ENCODE results near the gene RAB33B. TPM values are rescaled to one million over a fixed set of nuclear protein-coding genes. Genes with fewer than 3 reads are reported as not detected.
"Not testable (repeated sequence)": the region's sequence is repeated elsewhere in the genome, so short reads cannot be mapped to it uniquely, and the experiment has no call there.

RAB33B gene
- total RNA-seq, 1 donor, result 14.7 TPM

- no peak overlapping the region for H3K4me3 ChIP-seq (ENCODE audit: low read depth, low read length)
- no peak for TF ChIP-seq CTCF (IDR thresholded peaks at IDR 0.05; ENCODE audit: insufficient read depth, low read depth, low read length)
- peak; percentile 55 for DNase-seq (ENCODE audit: low read depth)
Measured at GRCh38 chr4:139438141-139438540, 15.8 kb upstream of the RAB33B start.

- peak; percentile 27 for DNase-seq (ENCODE audit: low read depth)
- no peak overlapping the region for H3K4me3 ChIP-seq (ENCODE audit: low read depth, low read length)
- TF ChIP-seq CTCF (IDR thresholded peaks at IDR 0.05; ENCODE audit: insufficient read depth, low read depth, low read length), result no peak
Measured at GRCh38 chr4:139441029-139441428, 12.9 kb upstream of the RAB33B start.

GRCh38 chr4:139443661-139444060, 10.3 kb upstream of the RAB33B start:
- DNase-seq (ENCODE audit: low read depth), result no peak
- TF ChIP-seq CTCF (IDR thresholded peaks at IDR 0.05; ENCODE audit: insufficient read depth, low read depth, low read length), result no peak
- no peak overlapping the region for H3K4me3 ChIP-seq (ENCODE audit: low read depth, low read length)

- not testable (repeated sequence) for H3K4me3 ChIP-seq (ENCODE audit: low read depth, low read length); DNase-seq (ENCODE audit: low read depth)
Measured at GRCh38 chr4:139444881-139445280, 9.0 kb upstream of the RAB33B start.

GRCh38 chr4:139447078-139447477, 6.8 kb upstream of the RAB33B start:
- not testable (repeated sequence) for DNase-seq (ENCODE audit: low read depth); H3K4me3 ChIP-seq (ENCODE audit: low read depth, low read length)

- DNase-seq (ENCODE audit: low read depth), result no peak
- no peak for TF ChIP-seq CTCF (IDR thresholded peaks at IDR 0.05; ENCODE audit: insufficient read depth, low read depth, low read length)
- H3K4me3 ChIP-seq (ENCODE audit: low read depth, low read length), result no peak overlapping the region
Measured at GRCh38 chr4:139450586-139450985, 3.3 kb upstream of the RAB33B start.

- no peak for TF ChIP-seq CTCF (IDR thresholded peaks at IDR 0.05; ENCODE audit: insufficient read depth, low read depth, low read length)
- H3K4me3 ChIP-seq (ENCODE audit: low read depth, low read length), result peak overlapping the region; percentile 92
- no peak for DNase-seq (ENCODE audit: low read depth)
Measured at GRCh38 chr4:139451997-139452396, 1.9 kb upstream of the RAB33B start.

GRCh38 chr4:139453041-139453370, 915 bp upstream of the RAB33B start:
- DNase-seq (ENCODE audit: low read depth), result no peak
- peak; percentile 34 for TF ChIP-seq CTCF (IDR thresholded peaks at IDR 0.05; ENCODE audit: insufficient read depth, low read depth, low read length)
- peak overlapping the region; percentile 92 for H3K4me3 ChIP-seq (ENCODE audit: low read depth, low read length)

Measured in fibroblast of villous mesenchyme (primary cell).